HG02798 (cell line): ENCODE data around the gene ARGLU1.

ENCODE experiments used
- ATAC-seq: cut with Tn5 transposase; IDR thresholded peaks from one replicate; pipeline ENCODE4 v1.9.1; 2021; ENCODE audit warnings: mild to moderate bottlenecking; ENCODE audit not compliant: unreplicated experiment, poor library complexity

The ARGLU1 gene

DNA sequence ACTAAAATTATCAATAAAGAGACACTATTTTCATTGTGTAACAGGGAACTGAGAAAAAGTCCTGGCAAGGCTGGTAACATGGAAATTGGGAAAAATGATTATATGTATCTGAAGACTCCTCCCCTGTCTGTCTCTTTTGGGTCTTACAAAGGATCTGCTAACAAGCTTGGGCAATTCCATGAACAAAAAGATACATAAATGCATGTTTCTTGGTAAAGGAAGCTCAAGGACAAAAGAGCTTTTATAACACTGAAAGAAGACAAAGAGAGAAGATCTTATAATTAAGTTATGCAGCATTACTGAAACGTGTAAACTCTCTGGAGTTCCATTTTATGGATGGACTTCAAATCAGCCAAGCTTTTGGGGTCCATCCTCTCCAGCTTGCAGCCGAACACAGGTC lies 61.7 kb downstream of the ARGLU1 start:
- no peak for ATAC-seq

DNA sequence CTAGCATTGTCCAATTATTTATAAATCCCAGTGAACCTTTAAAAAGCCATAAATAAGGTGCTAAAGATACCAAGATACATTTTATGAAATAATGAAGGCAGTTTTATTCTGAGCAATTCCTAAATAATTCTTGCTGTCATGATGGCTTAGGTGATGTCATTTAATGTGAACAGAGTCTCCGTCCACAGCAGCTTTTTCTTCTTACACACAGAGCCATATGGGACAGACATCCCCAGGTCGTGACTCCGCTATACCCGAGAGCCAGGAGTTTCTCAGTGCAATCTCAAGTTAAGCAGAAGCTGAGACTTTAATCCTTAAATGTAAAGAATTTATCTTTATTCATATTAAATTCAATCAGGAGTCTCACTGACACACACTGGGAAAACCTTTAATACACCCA lies 62.2 kb downstream of the ARGLU1 start:
- ATAC-seq, result no peak

DNA sequence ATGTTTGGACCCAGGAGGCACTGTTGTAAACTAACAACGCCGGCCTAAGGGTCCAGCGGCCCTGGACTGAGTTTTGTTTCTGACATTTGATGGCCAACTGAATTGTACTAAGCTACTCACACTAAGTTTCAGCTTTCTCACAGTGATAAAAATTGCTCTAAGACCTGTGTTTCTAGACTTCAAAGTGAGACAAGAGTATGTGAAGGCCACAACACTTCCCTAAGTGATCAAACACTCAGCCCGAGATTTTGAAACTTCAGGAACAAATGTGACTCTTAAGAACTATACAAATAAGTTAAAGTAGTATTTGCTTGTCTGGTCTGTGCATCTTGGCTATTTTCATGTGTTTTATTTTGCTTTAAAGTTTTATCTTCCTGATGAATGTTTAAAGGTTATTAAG lies 62.6 kb downstream of the ARGLU1 start:
- no peak for ATAC-seq

DNA sequence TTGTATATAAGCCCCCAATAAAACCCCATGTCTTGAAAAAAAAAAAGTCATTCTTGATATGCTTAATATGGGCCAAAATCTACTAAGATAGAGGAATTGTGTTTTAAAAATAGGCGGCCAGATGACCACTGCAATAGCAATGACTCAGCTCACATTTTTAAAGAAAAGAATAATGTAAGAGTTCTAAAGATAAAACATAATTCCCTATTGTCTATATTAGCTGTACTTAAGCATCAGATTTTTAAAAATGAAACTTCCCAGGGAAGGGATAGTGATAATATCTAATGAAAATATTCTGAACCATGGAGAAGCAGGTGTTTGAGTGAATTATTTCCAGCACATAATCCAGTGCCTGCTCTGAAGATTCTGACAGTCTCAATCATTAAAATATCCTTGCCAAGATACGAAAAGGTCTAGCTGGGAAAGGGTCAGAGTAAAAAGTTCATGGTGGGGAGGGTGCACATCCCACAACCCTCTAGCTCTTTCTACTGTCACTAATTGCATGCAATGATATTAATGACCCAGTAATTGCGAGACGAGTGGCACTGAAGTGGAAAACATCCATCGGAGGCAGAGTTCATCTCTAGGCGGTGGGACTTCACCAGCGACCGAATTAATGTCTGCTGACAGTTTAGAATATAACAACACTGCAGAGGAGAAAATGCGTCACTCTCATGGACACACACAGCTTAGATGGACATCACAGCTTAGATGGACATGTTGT lies 64.0 kb downstream of the ARGLU1 start:
- no peak for ATAC-seq

DNA sequence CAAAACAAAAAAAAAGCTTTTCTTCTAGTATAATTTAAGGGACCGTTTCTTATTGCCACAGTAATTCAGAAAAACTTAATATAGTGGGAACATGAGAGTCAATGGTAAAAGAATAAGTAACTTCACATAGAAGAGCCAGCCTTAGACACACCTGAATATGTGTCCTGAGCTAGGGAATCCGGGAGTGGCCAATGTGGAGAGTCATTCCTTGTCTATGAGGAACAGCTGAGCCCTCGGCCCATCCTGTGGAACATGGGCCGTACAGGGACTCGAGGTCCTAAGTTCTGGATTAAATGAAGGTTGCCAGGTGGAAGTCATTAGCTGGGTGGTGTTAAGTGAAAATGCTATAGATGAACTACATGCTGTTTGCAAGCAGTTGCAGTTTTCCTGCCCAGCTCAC lies 64.7 kb downstream of the ARGLU1 start:
- no peak for ATAC-seq

DNA sequence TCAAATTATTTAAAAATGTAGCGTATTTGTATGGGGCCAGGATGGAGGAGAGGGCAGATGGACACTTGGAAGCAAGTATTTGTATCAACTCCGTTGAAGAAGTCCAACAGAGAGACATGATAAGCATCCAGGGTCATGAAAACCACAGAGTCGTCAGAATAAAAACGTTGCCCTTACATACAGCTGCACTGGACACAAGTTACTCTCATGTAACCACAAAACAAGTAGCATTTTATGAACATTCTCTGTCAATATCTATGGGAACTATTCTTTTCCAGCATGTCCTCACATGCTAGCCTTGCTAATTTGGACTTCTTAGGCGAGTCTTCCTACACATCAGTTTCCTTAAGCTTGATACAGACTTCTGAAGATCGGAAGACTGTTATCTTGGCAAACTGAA lies 67.5 kb downstream of the ARGLU1 start:
- ATAC-seq, result no peak

DNA sequence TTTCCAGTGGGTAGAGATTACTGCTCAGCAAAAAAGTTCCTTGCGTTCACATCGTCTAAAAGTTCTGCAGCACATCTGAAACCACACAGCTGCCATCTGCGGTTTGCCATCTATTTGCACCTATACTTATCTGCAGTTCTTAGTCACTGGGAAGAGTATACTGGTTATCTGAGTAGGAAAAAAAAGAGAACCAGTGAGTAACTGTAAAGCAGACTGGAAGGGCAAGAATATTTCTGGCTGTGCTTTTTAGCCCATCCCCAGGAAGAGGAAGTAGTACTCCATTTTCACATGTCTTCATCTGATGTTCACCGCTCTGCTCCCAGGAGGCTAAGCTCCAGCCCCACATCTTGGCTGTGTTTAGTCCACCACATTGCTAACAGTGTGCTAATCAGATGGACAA lies 68.0 kb downstream of the ARGLU1 start:
- ATAC-seq, result peak; percentile 54

DNA sequence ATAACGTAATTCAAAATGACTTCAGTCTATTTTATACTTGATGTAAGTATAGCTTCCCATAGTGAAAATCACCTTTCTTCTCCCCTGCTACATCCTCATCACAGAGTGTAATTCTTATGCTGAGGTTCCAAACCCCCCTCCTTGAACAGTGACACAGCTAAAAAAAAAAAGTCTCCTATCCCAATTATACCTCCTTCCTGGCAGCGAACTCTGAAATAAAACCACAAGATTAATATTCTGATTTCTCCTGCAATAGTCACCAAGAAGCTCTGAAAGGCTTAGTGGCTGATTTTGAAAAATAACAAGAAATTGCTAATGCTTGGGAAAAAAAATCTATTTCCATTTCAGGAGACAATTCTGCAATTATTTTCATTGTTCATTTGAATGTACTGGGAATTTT lies 68.8 kb downstream of the ARGLU1 start:
- no peak for ATAC-seq

DNA sequence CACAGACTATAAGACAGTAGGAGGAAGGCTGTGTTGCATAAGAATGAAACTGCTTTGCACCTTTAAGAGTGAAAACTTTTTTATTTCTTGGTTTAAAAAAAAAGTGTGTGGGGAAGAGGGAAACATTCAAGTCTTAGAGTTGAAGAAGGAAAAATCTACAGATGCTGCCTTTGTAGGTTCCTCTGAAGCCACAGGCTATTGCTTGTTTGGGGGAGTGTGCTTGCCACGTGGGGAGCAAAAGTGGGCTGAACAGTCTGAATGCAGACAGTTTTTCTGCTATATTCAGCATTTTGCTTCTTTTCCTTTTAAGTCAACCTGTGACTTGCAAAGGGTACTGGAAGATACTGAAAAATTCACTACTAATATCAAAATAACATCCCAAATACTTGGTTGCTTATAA lies 69.4 kb downstream of the ARGLU1 start:
- no peak for ATAC-seq

DNA sequence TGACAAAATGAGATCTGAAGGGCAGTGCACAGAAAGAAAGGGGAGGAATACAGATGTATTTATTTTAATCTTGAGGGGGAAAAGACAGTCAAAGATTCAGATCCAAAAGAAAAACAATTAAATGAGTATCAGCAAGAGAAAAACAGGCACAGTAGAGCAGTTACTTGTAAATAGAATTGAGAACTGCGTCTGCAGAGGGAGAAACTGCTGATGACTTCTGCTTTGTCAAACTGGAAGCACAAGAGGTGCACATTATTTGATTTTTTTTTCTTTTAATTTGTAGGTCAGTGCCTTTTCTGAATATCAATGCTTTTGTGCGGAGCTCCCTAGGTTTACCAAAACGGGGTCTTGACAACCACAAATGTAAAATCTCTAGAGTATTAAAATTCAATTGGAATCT lies 69.8 kb downstream of the ARGLU1 start:
- ATAC-seq, result no peak

DNA sequence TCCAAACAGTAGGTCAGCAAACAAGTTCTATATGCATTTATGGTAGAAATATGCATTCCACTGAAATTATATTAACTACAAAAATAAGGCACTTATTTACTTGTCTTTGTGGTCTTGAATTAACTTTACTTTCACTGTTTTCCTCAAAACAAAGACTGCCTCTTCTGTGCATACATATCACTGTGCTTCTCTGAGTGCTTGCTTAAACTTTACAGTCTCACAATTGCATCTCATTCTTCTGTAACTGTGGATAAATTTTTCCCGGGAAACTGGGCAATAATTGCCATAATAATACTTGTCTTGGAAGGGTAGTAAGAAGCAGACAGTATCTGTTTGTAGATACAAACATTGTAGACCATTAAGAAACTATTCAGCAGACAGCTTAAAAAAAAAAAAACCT lies 70.9 kb downstream of the ARGLU1 start:
- ATAC-seq, result no peak

DNA sequence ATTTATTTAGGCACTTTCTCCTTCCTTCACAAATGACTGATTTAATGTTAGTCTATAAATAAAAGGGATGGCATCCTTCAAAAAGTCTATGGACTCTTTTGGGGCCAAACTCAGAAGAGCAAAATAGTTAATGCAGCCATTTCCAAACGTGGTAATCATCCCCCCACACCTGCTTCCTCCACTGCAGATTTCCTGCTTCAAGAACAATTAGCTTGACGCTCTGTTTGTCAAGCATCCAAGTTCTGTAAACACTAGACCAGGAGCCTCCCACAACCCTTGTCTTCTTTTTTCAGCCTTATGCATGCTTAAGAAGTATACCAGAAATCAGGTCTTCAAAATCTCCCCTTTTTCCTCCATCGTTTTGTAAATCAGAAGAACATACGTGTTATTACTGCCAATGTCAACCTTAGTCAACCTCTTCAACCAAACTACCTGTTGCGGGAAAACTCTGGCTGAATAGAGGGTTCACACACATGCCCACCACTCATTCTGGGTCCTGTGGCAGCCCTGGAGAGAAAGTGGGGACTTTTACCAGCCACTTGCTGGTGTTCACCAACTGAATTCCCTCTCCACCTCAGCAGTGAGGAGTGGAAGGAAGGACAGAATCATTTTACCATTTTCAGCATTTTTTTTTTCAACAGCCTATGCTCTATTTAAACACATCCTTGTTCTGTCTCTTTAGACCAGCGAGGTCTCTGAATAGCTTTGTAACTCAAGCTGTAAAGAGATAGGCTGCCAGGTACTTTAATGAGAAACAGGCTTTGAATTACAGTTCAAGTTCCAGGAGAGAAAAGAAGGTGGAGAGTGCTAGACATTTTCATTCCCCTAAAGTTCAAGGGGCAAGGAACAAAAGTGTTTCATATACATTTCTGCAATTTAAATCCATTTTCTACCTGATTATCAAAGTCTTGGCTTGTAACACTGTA lies 71.6 kb downstream of the ARGLU1 start:
- ATAC-seq, result no peak

DNA sequence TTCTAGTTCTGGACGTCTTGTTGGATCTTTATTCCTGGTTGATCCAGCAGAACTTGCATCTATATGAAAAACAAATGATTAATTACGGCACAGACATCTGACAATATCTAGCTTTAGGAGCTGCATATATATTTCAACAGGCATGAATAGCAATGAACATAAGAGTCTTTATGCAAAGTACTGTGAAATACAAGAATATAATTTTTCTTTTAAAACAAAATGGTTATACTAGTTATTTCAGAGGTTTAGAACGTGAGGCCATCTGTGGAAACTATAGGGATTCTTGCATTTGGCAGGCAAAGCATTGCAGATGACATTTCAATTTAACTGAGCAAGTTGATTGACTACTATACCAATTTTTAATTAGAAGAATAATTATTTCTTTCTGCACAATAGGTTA lies 73.0 kb downstream of the ARGLU1 start:
- no peak for ATAC-seq

DNA sequence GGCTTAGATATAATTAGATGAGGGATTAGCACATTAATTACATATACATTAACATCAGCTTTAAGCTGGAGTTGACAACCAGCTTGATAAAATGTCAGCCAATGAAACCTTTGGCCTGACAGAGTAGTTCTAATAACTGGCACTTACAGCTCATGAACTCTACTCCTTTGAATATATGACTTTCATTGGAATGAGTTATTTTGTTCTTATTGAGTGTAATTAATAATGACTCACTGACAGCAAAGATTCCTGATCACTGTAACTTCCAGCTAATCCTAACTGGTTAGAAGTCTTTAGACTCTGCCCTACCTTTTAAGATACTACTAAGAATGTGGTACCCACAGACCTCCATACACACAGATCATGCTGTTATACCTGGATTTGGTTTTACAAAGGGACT lies 73.4 kb downstream of the ARGLU1 start:
- ATAC-seq, result no peak

DNA sequence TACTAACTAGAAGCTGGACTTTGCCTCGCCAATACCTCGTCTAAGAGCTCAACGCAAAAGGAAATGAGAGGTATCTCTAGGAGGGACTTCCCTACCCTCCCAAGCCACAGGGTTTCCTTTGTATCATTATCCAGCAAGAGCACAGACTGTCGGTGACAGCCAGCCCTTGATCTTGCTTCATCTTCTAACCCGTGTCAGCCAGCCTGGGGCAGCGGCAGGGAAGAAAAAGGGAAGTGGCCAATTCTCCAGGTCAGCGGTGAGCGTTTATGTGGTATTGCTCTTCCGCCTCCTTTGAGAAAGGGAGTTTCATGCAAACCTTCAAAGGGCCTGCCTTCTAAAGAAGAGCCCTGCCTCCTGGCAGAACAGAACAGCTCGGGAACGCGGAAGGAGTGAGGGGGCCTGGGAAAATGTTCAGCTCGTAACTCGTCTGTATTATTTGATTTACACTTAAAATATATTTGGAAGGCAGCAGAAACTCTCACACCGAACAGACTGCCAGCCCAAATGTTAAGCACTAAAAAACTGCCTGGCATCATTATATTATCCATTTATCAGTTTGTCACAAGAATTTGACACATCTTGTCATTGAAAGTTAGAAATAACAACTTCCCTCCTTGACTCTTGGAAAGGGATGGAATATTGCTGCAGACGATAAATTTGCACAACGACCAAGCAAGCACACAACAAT lies 74.3 kb downstream of the ARGLU1 start:
- ATAC-seq, result peak; percentile 79

DNA sequence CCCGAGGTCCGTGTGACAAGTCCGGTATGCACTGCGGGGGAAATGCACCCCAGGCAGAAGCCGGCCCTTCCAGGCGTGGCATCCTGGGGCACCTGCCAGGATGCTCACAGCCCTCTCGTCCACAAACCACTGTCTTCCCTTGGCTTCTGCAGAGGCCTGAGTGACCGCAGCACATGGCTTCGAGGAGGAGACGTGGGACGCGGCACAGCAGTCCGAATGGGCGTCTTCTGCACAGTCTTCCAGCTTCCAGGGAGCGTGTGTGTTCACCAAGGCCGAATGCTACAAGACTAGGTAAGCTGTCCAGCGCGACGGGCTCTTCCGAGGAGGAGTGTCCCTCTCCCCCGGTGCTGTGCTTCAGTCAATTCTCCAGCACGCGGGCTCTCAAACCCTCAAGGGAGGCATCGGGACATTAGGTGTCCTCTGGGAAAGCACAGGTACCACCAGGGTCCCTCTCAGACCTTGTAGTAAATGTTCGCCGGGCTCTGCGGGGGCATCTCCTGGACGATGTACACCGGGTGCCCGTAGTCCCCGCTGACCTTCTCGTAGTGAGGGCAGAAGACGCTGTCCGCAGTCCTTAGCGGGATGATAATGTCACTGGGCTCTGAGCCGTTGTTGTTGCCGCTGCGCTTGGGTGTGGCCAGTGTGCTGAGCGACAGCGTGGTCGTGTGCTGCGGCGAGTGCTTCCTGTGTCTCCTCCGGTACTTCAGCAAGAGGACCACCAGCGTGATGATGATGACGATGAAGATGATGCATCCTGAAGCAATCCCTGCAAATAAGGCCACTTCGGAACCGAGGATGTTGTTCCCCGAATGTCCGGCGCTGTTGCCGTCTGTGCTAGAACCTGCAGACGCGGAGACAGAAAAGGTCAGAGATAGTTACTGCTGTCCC lies 75.1 kb downstream of the ARGLU1 start:
- no peak for ATAC-seq

DNA sequence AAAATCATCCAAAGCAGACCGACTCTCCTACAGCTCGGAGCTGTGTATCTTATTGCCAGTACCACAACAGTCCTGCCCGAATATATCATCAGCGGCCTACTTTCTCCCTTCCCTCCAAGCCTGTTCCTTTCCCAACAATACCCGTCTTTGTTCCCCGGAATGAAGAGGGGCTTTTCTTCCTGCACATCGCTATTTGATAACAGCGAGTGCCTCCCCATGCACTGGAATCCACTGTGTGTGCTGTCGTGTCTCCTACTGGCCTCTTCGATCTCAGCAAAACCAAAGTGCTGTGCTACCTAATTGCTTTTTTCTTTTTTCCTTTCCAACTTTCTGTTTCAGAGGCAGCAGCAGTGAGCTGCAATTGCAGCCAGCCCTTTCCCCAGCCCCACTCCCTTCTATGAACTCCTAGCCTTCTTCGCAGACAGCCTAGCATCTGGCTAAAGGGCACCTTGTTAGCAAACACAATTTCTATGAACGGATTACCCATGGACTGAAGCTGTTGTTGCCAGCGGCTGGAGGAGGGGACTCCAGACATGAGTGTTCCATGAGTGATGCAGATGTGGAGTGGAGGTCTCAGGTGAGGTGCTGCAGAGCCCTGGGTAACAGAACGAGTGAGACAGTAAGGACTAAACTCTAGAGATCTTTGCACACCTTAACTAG lies 75.9 kb downstream of the ARGLU1 start:
- ATAC-seq, result no peak
